ENCODE measurements around the gene ADGRE1. TPM values are rescaled to one million over a fixed set of nuclear protein-coding genes. Genes with fewer than 3 reads are reported as not detected.

ADGRE1 gene
- polyA plus RNA-seq, 1 donor from 2014 or later = not detected

DNA sequence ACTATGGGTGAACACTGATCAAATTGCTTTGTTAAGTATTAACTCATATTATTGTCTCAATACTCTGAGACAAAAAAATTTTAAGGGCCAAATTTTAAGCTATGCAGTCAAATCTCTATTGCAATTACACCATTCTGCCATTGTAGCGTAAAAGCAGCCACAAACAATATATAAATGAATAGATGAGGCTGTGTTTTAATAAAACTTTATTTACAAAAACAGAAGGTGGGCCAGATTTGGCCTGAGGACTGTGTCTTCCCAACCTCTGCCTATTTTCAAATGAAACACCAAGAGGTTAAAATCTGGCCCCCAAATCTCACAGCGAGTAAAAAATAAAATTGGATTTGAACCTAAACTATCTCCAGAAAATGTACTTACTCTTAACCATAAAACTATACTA lies 82.1 kb downstream of the ADGRE1 start:
- H3K4me3 ChIP-seq (ENCODE audit: low read length) = no peak overlapping the region
- no peaks in the 10 kb centered on the region for H4K20me1 ChIP-seq (ENCODE audit: insufficient read depth)
- H3K27ac ChIP-seq (ENCODE audit: low read length) = no peak overlapping the region
- no peak overlapping the region for H2AFZ ChIP-seq (ENCODE audit: low read depth, low read length)
- H3K79me2 ChIP-seq (replicated peaks; ENCODE audit: insufficient read depth, low read length) = no peaks in the 10 kb centered on the region
- no peaks in the 10 kb centered on the region for H3K36me3 ChIP-seq (ENCODE audit: insufficient read depth, low read length)
- H3F3A ChIP-seq (ENCODE audit: insufficient read depth, low read length, poor library complexity, severe bottlenecking) = no peaks in the 10 kb centered on the region
- no peak overlapping the region for H3K4me2 ChIP-seq (ENCODE audit: low read length)
- TF ChIP-seq CTCF (IDR thresholded peaks at IDR 0.05; ENCODE audit: poor library complexity, severe bottlenecking) (no peak), EP300 (conservative IDR thresholded peaks at IDR 0.05; ENCODE audit: poor library complexity, severe bottlenecking) (no peak), SMC3 (conservative IDR thresholded peaks at IDR 0.05; ENCODE audit: poor library complexity) (no peak), TAF1 (IDR thresholded peaks at IDR 0.05; ENCODE audit: low read depth) (no peak), RAD21 (conservative IDR thresholded peaks at IDR 0.05) (no peak), MXI1 (conservative IDR thresholded peaks at IDR 0.05; ENCODE audit: poor library complexity, severe bottlenecking) (no peak), EZH2 (IDR thresholded peaks at IDR 0.05; ENCODE audit: borderline replicate concordance, insufficient read depth, low read length, poor library complexity, severe bottlenecking) (no peak), POLR2AphosphoS5 (IDR thresholded peaks at IDR 0.05) (no peak)
- TF ChIP-seq, protein P1, sequence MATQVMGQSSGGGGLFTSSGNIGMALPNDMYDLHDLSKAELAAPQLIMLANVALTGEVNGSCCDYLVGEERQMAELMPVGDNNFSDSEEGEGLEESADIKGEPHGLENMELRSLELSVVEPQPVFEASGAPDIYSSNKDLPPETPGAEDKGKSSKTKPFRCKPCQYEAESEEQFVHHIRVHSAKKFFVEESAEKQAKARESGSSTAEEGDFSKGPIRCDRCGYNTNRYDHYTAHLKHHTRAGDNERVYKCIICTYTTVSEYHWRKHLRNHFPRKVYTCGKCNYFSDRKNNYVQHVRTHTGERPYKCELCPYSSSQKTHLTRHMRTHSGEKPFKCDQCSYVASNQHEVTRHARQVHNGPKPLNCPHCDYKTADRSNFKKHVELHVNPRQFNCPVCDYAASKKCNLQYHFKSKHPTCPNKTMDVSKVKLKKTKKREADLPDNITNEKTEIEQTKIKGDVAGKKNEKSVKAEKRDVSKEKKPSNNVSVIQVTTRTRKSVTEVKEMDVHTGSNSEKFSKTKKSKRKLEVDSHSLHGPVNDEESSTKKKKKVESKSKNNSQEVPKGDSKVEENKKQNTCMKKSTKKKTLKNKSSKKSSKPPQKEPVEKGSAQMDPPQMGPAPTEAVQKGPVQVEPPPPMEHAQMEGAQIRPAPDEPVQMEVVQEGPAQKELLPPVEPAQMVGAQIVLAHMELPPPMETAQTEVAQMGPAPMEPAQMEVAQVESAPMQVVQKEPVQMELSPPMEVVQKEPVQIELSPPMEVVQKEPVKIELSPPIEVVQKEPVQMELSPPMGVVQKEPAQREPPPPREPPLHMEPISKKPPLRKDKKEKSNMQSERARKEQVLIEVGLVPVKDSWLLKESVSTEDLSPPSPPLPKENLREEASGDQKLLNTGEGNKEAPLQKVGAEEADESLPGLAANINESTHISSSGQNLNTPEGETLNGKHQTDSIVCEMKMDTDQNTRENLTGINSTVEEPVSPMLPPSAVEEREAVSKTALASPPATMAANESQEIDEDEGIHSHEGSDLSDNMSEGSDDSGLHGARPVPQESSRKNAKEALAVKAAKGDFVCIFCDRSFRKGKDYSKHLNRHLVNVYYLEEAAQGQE (IDR thresholded peaks at IDR 0.05; ENCODE audit: borderline replicate concordance) = no peak
- no peaks in the 10 kb centered on the region for H3K9me2 ChIP-seq (ENCODE audit: insufficient read depth, low read length)
- no peak overlapping the region for H3K9ac ChIP-seq (ENCODE audit: low read length)
- H3K9me3 ChIP-seq (ENCODE audit: low read length) = no peaks in the 10 kb centered on the region
- no peaks in the 10 kb centered on the region for H3K27me3 ChIP-seq (ENCODE audit: insufficient read depth, low read depth, low read length)

GRCh38 chr19:6970021-6970420 lies 82.6 kb downstream of the ADGRE1 start:
- Histone ChIP-seq H3K4me3 (ENCODE audit: low read length) (no peak overlapping the region), H3K9me2 (ENCODE audit: insufficient read depth, low read length) (no peaks in the 10 kb centered on the region), H4K20me1 (ENCODE audit: insufficient read depth) (no peaks in the 10 kb centered on the region), H3K36me3 (ENCODE audit: insufficient read depth, low read length) (no peaks in the 10 kb centered on the region), H2AFZ (ENCODE audit: low read depth, low read length) (no peak overlapping the region), H3K27ac (ENCODE audit: low read length) (no peak overlapping the region), H3F3A (ENCODE audit: insufficient read depth, low read length, poor library complexity, severe bottlenecking) (no peaks in the 10 kb centered on the region), H3K27me3 (ENCODE audit: insufficient read depth, low read depth, low read length) (no peaks in the 10 kb centered on the region), H3K9ac (ENCODE audit: low read length) (no peak overlapping the region), H3K79me2 (replicated peaks; ENCODE audit: insufficient read depth, low read length) (no peaks in the 10 kb centered on the region), H3K4me2 (ENCODE audit: low read length) (no peak overlapping the region), H3K9me3 (ENCODE audit: low read length) (no peaks in the 10 kb centered on the region)
- no peak for TF ChIP-seq SMC3 (conservative IDR thresholded peaks at IDR 0.05; ENCODE audit: poor library complexity)

DNA sequence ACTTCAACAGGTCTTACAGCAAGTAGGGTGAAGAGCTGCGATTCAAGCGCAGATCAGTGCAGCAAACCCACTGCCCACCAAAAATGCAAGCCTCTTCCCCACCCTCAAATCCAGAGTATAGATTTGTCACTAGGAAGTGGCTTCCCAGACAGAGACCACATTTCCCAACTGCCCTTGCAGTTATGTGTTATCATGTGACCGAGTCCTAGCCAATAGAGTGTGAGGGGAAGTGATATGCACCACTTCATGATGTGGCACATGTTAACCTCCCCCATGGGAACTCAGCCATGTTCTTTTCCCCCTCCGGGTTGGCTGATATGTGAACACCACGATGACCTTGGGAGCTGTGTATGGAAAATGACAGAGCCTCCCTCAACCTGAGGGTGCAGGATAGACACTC lies 83.1 kb downstream of the ADGRE1 start:
- Histone ChIP-seq H2AFZ (ENCODE audit: low read depth, low read length) (no peak overlapping the region), H3K9me3 (ENCODE audit: low read length) (no peaks in the 10 kb centered on the region), H3K27me3 (ENCODE audit: insufficient read depth, low read depth, low read length) (no peaks in the 10 kb centered on the region), H3K79me2 (replicated peaks; ENCODE audit: insufficient read depth, low read length) (no peaks in the 10 kb centered on the region), H3K27ac (ENCODE audit: low read length) (no peak overlapping the region), H3K4me2 (ENCODE audit: low read length) (no peak overlapping the region), H3K9ac (ENCODE audit: low read length) (no peak overlapping the region), H3K36me3 (ENCODE audit: insufficient read depth, low read length) (no peaks in the 10 kb centered on the region), H4K20me1 (ENCODE audit: insufficient read depth) (no peaks in the 10 kb centered on the region), H3K9me2 (ENCODE audit: insufficient read depth, low read length) (no peaks in the 10 kb centered on the region), H3F3A (ENCODE audit: insufficient read depth, low read length, poor library complexity, severe bottlenecking) (no peaks in the 10 kb centered on the region), H3K4me3 (ENCODE audit: low read length) (no peak overlapping the region)
- TF ChIP-seq TAF1 (IDR thresholded peaks at IDR 0.05; ENCODE audit: low read depth) = no peak
- TF ChIP-seq EP300 (conservative IDR thresholded peaks at IDR 0.05; ENCODE audit: poor library complexity, severe bottlenecking) = no peak
- no peak for TF ChIP-seq RAD21 (conservative IDR thresholded peaks at IDR 0.05)
- TF ChIP-seq CTCF (IDR thresholded peaks at IDR 0.05; ENCODE audit: poor library complexity, severe bottlenecking) = no peak
- no peak for TF ChIP-seq SMC3 (conservative IDR thresholded peaks at IDR 0.05; ENCODE audit: poor library complexity)
- TF ChIP-seq EZH2 (IDR thresholded peaks at IDR 0.05; ENCODE audit: borderline replicate concordance, insufficient read depth, low read length, poor library complexity, severe bottlenecking) = no peak
- no peak for TF ChIP-seq POLR2AphosphoS5 (IDR thresholded peaks at IDR 0.05)
- TF ChIP-seq, protein P1 (IDR thresholded peaks at IDR 0.05; ENCODE audit: borderline replicate concordance) = no peak
- TF ChIP-seq MXI1 (conservative IDR thresholded peaks at IDR 0.05; ENCODE audit: poor library complexity, severe bottlenecking) = no peak
